ENCODE data around the gene ATP10D. TPM values are rescaled to one million over a fixed set of nuclear protein-coding genes. Genes with fewer than 3 reads are reported as not detected.
"Not testable (repeated sequence)": the region's sequence is repeated elsewhere in the genome, so short reads cannot be mapped to it uniquely, and the experiment has no call there.

Gene ATP10D
- total RNA-seq, 1 donor from 2014 or later: 13.9 TPM

GRCh38 chr4:47482326-47482725 is 2.7 kb upstream of the ATP10D start:
- Histone ChIP-seq H3K4me3 (ENCODE audit: low read depth, low read length) (no peak overlapping the region), H3K36me3 (ENCODE audit: control insufficient read depth, insufficient read depth, low read length) (no peaks in the 10 kb centered on the region), H3K27me3 (ENCODE audit: control insufficient read depth, insufficient read depth, low read length) (no peaks in the 10 kb centered on the region)
- DNase-seq (ENCODE audit: low read depth): no peak
- TF ChIP-seq, protein P1, sequence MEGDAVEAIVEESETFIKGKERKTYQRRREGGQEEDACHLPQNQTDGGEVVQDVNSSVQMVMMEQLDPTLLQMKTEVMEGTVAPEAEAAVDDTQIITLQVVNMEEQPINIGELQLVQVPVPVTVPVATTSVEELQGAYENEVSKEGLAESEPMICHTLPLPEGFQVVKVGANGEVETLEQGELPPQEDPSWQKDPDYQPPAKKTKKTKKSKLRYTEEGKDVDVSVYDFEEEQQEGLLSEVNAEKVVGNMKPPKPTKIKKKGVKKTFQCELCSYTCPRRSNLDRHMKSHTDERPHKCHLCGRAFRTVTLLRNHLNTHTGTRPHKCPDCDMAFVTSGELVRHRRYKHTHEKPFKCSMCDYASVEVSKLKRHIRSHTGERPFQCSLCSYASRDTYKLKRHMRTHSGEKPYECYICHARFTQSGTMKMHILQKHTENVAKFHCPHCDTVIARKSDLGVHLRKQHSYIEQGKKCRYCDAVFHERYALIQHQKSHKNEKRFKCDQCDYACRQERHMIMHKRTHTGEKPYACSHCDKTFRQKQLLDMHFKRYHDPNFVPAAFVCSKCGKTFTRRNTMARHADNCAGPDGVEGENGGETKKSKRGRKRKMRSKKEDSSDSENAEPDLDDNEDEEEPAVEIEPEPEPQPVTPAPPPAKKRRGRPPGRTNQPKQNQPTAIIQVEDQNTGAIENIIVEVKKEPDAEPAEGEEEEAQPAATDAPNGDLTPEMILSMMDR (IDR thresholded peaks at IDR 0.05; ENCODE audit: insufficient read depth, low read length, poor library complexity, severe bottlenecking): no peak

- DNase-seq (ENCODE audit: low read depth): no peak
- no peaks in the 10 kb centered on the region for H3K27me3 ChIP-seq (ENCODE audit: control insufficient read depth, insufficient read depth, low read length)
- no peak overlapping the region for H3K4me3 ChIP-seq (ENCODE audit: low read depth, low read length)
- H3K36me3 ChIP-seq (ENCODE audit: control insufficient read depth, insufficient read depth, low read length): no peaks in the 10 kb centered on the region
- TF ChIP-seq, protein P1 (IDR thresholded peaks at IDR 0.05; ENCODE audit: insufficient read depth, low read length, poor library complexity, severe bottlenecking): peak; percentile 6
Measured at GRCh38 chr4:47483745-47484144, 1.3 kb upstream of the ATP10D start.

DNA sequence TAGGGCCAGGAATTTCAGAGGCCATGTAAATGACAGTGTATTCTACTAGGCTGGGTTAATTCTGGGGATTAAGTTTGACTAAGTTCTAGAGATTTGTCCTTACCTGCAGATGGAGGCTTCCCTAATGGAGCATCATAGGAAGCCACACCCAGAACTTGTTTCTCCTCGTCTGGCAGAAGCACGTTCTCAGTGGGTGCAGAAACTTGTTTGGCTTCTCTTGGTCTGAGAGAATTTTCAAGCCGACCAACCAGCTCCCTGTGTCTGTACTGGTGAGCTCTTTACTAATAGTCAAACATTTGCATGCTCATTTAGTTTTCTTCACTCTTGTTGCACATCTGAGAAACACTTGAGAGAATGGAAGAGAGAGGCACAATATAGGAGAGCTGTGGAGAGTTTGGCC is 907 bp upstream of the ATP10D start:
- TF ChIP-seq, protein P1 (IDR thresholded peaks at IDR 0.05; ENCODE audit: insufficient read depth, low read length, poor library complexity, severe bottlenecking): no peak
- DNase-seq (ENCODE audit: low read depth): no peak
- no peaks in the 10 kb centered on the region for H3K27me3 ChIP-seq (ENCODE audit: control insufficient read depth, insufficient read depth, low read length)
- H3K4me3 ChIP-seq (ENCODE audit: low read depth, low read length): no peak overlapping the region
- H3K36me3 ChIP-seq (ENCODE audit: control insufficient read depth, insufficient read depth, low read length): no peaks in the 10 kb centered on the region

- Histone ChIP-seq H3K36me3 (ENCODE audit: control insufficient read depth, insufficient read depth, low read length) (no peaks in the 10 kb centered on the region), H3K4me3 (ENCODE audit: low read depth, low read length) (peak overlapping the region; percentile 60), H3K27me3 (ENCODE audit: control insufficient read depth, insufficient read depth, low read length) (no peaks in the 10 kb centered on the region)
- DNase-seq (ENCODE audit: low read depth): no peak
- TF ChIP-seq, protein P1 (IDR thresholded peaks at IDR 0.05; ENCODE audit: insufficient read depth, low read length, poor library complexity, severe bottlenecking): no peak
Measured at GRCh38 chr4:47485768-47486167, 693 bp downstream of the ATP10D start.

DNA sequence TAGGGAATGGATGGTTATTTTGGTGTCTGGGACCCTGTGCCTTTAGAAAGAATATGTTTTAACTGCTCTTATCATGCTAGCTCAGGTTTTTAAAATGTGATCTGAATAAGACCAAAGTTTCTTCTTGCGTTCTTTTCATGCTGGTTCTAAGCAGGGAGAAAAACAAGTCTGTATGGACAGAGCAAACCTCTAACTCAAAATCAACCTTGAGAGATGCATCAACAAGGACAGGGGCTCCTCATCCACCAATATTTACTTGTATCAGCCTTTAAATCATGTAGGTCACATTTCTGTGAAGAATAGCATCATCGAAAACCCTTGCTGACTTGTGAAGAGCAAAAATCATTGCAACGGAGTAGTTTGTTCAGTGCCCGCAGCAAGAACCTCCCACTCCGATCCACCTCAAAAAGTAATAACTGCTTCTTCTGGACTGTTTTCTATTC is 1.2 kb downstream of the ATP10D start:
- Histone ChIP-seq H3K36me3 (ENCODE audit: control insufficient read depth, insufficient read depth, low read length) (no peaks in the 10 kb centered on the region), H3K27me3 (ENCODE audit: control insufficient read depth, insufficient read depth, low read length) (no peaks in the 10 kb centered on the region), H3K4me3 (ENCODE audit: low read depth, low read length) (peak overlapping the region; percentile 60)
- no peak for DNase-seq (ENCODE audit: low read depth)
- TF ChIP-seq, protein P1 (IDR thresholded peaks at IDR 0.05; ENCODE audit: insufficient read depth, low read length, poor library complexity, severe bottlenecking): no peak

DNA sequence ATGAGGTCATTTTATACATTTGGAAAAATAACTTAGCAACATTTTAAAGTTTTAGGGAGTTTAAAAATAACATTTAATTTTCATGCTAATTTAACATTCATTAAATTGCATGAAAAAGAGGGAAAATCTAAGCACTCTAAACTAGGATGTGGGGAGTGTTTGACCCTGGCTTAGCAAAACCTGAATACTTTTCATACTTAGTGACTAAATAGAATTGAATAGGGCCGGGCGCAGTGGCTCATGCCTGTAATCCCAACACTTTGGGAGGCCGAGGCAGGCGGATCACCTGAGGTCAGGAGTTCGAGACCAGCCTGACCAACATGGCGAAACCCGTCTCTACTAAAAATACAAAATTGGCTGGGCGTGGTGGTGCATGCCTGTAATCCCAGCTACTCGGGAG is 1.7 kb downstream of the ATP10D start:
- peak overlapping the region; percentile 60 for H3K4me3 ChIP-seq (ENCODE audit: low read depth, low read length)
- not testable (repeated sequence) for H3K27me3 ChIP-seq (ENCODE audit: control insufficient read depth, insufficient read depth, low read length); H3K36me3 ChIP-seq (ENCODE audit: control insufficient read depth, insufficient read depth, low read length); DNase-seq (ENCODE audit: low read depth)

Measured in kidney epithelial cell (primary cell).